ENCODE measurements around the gene GPR161.
A peak's percentile ranks its signal among the peaks of the same experiment; 100 is the strongest.
"Not testable (repeated sequence)": the region's sequence is repeated elsewhere in the genome, so short reads cannot be mapped to it uniquely, and the experiment has no call there.

Gene GPR161

GRCh38 chr1:168084396-168085231 lies 52.1 kb downstream of the GPR161 start:
- DNase-seq = peak; percentile 7 to 45

GRCh38 chr1:168083456-168084325 lies 53.0 kb downstream of the GPR161 start:
- no peak for DNase-seq

- DNase-seq = peak; percentile 70 to 75
Measured at GRCh38 chr1:168082008-168082876, 54.5 kb downstream of the GPR161 start.

- DNase-seq = peak in 1 of 2 experiments; percentile 64
Measured at GRCh38 chr1:168081373-168082007, 55.2 kb downstream of the GPR161 start.

- no peak for DNase-seq
Measured at GRCh38 chr1:168079761-168080160, 57.0 kb downstream of the GPR161 start.

GRCh38 chr1:168069384-168069783 lies 67.3 kb downstream of the GPR161 start:
- DNase-seq = no peak

GRCh38 chr1:168065506-168065905 lies 71.2 kb downstream of the GPR161 start:
- no peak for DNase-seq

- DNase-seq = no peak
Measured at GRCh38 chr1:168064216-168064615, 72.5 kb downstream of the GPR161 start.

- DNase-seq = no peak
Measured at GRCh38 chr1:168057921-168058320, 78.8 kb downstream of the GPR161 start.

GRCh38 chr1:168057355-168057754 lies 79.4 kb downstream of the GPR161 start:
- no peak for DNase-seq

GRCh38 chr1:168056152-168056551 lies 80.6 kb downstream of the GPR161 start:
- DNase-seq = not testable (repeated sequence)

- no peak for DNase-seq
Measured at GRCh38 chr1:168054117-168054516, 82.6 kb downstream of the GPR161 start.

GRCh38 chr1:168053681-168054080 lies 83.0 kb downstream of the GPR161 start:
- no peak for DNase-seq

GRCh38 chr1:168050880-168051279 lies 85.8 kb downstream of the GPR161 start:
- DNase-seq = no peak

- DNase-seq = no peak
Measured at GRCh38 chr1:168050307-168050706, 86.4 kb downstream of the GPR161 start.

- no peak for DNase-seq
Measured at GRCh38 chr1:168045311-168045710, 91.4 kb downstream of the GPR161 start.

- no peak for DNase-seq
Measured at GRCh38 chr1:168042362-168042761, 94.4 kb downstream of the GPR161 start.

- DNase-seq = no peak
Measured at GRCh38 chr1:168035345-168035744, 101.4 kb downstream of the GPR161 start.

- no peak for DNase-seq
Measured at GRCh38 chr1:168032029-168032428, 104.7 kb downstream of the GPR161 start.

- no peak for DNase-seq
Measured at GRCh38 chr1:168031627-168032026, 105.1 kb downstream of the GPR161 start.

- DNase-seq = no peak
Measured at GRCh38 chr1:168031198-168031597, 105.5 kb downstream of the GPR161 start.
